Smooth muscle cell (in vitro differentiated cells): ENCODE data around the gene STAT1. TPM values are rescaled to one million over a fixed set of nuclear protein-coding genes. Genes with fewer than 3 reads are reported as not detected.

ENCODE experiments used
- DNase-seq: peaks from one replicate; lab custom pipeline; 2025; ENCODE audit not compliant: unreplicated experiment; lab: John Stamatoyannopoulos, UW
- H2AFZ ChIP-seq: fragments of 200-600 bp; sonication (generic); 2 replicates; pipeline ENCODE4 v1.6.0; 2016; ENCODE audit warnings: antibody characterized with exemption, low read depth, mild to moderate bottlenecking
- H3F3A ChIP-seq: fragments of 200-600 bp; sonication (generic); 2 replicates; pipeline ENCODE4 v1.6.0; 2017; ENCODE audit warnings: antibody characterized with exemption, low read depth
- H3K27ac ChIP-seq: fragments of 200-600 bp; sonication (generic); 2 replicates; pipeline ENCODE4 v1.5.1; 2016; ENCODE audit warnings: low read depth, mild to moderate bottlenecking
- H3K27me3 ChIP-seq: fragments of 200-600 bp; sonication (generic); 2 replicates; pipeline ENCODE4 v1.6.1; 2016; ENCODE audit warnings: low read depth, mild to moderate bottlenecking
- H3K36me3 ChIP-seq: fragments of 200-600 bp; sonication (generic); 2 replicates; pipeline ENCODE4 v1.5.1; 2016; ENCODE audit warnings: low read depth
- H3K4me1 ChIP-seq: fragments of 200-600 bp; sonication (generic); 2 replicates; pipeline ENCODE4 v1.5.1; 2016; ENCODE audit warnings: low read depth
- H3K4me2 ChIP-seq: fragments of 200-600 bp; sonication (generic); 2 replicates; pipeline ENCODE4 v1.6.0; 2016; ENCODE audit warnings: mild to moderate bottlenecking
- H3K4me3 ChIP-seq: fragments of 200-600 bp; sonication (generic); 2 replicates; pipeline ENCODE4 v1.5.1; 2016; ENCODE audit warnings: mild to moderate bottlenecking
- H3K79me2 ChIP-seq: fragments of 200-600 bp; sonication (generic); 2 replicates; pipeline ENCODE4 v1.6.0; 2016; ENCODE audit warnings: low read depth, mild to moderate bottlenecking
- H3K9ac ChIP-seq: fragments of 200-600 bp; sonication (generic); 2 replicates; pipeline ENCODE4 v1.6.0; 2016; ENCODE audit warnings: low read depth
- H3K9me3 ChIP-seq: fragments of 200-600 bp; sonication (generic); replicated peaks from 2 replicates; pipeline ENCODE4 v1.5.1; 2016; ENCODE audit warnings: low read depth
- H4K20me1 ChIP-seq: fragments of 200-600 bp; sonication (generic); 2 replicates; pipeline ENCODE4 v1.6.0; 2016; ENCODE audit warnings: low read depth
- CTCF ChIP-seq: fragments of 200-600 bp; sonication (generic); IDR thresholded peaks from 2 replicates; pipeline ENCODE4 v1.5.1; 2017; ENCODE audit warnings: borderline replicate concordance, mild to moderate bottlenecking, antibody characterized with exemption; ENCODE audit not compliant: insufficient read depth, poor library complexity, severe bottlenecking
- WGBS: methylation state at CpG from one replicate; pipeline ENCODE4 v1.1.7; 2016; ENCODE audit warnings: low lambda C conversion rate; 5-methylcytosine and 5-hydroxymethylcytosine counted together
- polyA plus RNA-seq: library from polyadenylated mRNA; unstranded; fragments of >200 nt; fragmentation: Nextera tagmentation; extraction: Ambion mirVana; gene quantifications from 2 replicates; pipeline ENCODE4 v1.2.1, GENCODE V29; 2016
- total RNA-seq: library from RNA; depleted of rRNA; stranded (reverse); fragments of >200 nt; gene quantifications from 2 replicates; pipeline ENCODE4 v1.2.3, GENCODE V29; 2014

The STAT1 gene
- total and polyA plus RNA-seq, 2 experiments from 2014 or later, result 30.5 to 66.5 TPM

- DNase-seq, result no peak
- Histone ChIP-seq H3K27ac (peak overlapping the region; percentile 56), H3K9ac (no peak overlapping the region), H4K20me1 (peaks cover 99% of the 10 kb centered on the region), H3K9me3 (no peaks in the 10 kb centered on the region), H3K4me2 (no peak overlapping the region), H3K27me3 (no peaks in the 10 kb centered on the region), H3K79me2 (peaks cover 16% of the 10 kb centered on the region), H3F3A (peaks cover 27% of the 10 kb centered on the region), H3K4me1 (peaks cover 3% of the 10 kb centered on the region), H2AFZ (no peak overlapping the region), H3K36me3 (peaks cover 55% of the 10 kb centered on the region), H3K4me3 (no peak overlapping the region)
- TF ChIP-seq CTCF, result no peak
- WGBS, result 74% methylated on average over 2 of the region's 2 CpGs
Measured at GRCh38 chr2:190927301-190927700, 86.7 kb downstream of the STAT1 start.

- H3K27ac ChIP-seq, result peak overlapping the region; percentile 34
- H3K4me1 ChIP-seq, result peaks cover 3% of the 10 kb centered on the region
- no peaks in the 10 kb centered on the region for H3K9me3 ChIP-seq
- no peaks in the 10 kb centered on the region for H3K27me3 ChIP-seq
- WGBS, result 25% methylated on average over 1 of the region's 1 CpG
- no peak overlapping the region for H3K4me2 ChIP-seq
- H3K9ac ChIP-seq, result no peak overlapping the region
- H3K79me2 ChIP-seq, result peaks cover 43% of the 10 kb centered on the region
- peaks cover 78% of the 10 kb centered on the region for H3K36me3 ChIP-seq
- peaks cover 30% of the 10 kb centered on the region for H3F3A ChIP-seq
- H3K4me3 ChIP-seq, result no peak overlapping the region
- no peak overlapping the region for H2AFZ ChIP-seq
- peaks cover 98% of the 10 kb centered on the region for H4K20me1 ChIP-seq
- no peak for DNase-seq
- no peak for TF ChIP-seq CTCF
Measured at GRCh38 chr2:190922376-190922775, 91.6 kb downstream of the STAT1 start.

- Histone ChIP-seq H2AFZ (no peak overlapping the region), H3K4me2 (no peak overlapping the region), H4K20me1 (peaks cover 98% of the 10 kb centered on the region), H3K9me3 (no peaks in the 10 kb centered on the region), H3F3A (peaks cover 27% of the 10 kb centered on the region), H3K79me2 (peaks cover 39% of the 10 kb centered on the region), H3K4me3 (no peak overlapping the region), H3K27me3 (no peaks in the 10 kb centered on the region), H3K27ac (peak overlapping the region; percentile 6), H3K36me3 (peaks cover 73% of the 10 kb centered on the region), H3K4me1 (peaks cover 3% of the 10 kb centered on the region), H3K9ac (no peak overlapping the region)
- 93% methylated on average over 3 of the region's 3 CpGs for WGBS
- TF ChIP-seq CTCF, result no peak
- no peak for DNase-seq
Measured at GRCh38 chr2:190920085-190920484, 93.9 kb downstream of the STAT1 start.

Other genes starting within 250 kb of the STAT1 start
- 454 and 515 TPM in 2 replicates for gene GLS, start 133.3 kb downstream of the STAT1 start, total RNA-seq
- 76.2 and 114 TPM in 2 replicates for gene GLS, start 133.3 kb downstream of the STAT1 start, polyA plus RNA-seq
- 0.85 and 8.4 TPM in 2 replicates for gene STAT4, start 136.8 kb upstream of the STAT1 start, total RNA-seq
- 0.89 TPM in 1 of 2 replicates, not detected in the other for gene STAT4, start 136.8 kb upstream of the STAT1 start, polyA plus RNA-seq
- 133 and 146 TPM in 2 replicates for gene MYO1B, start 231.2 kb upstream of the STAT1 start, total RNA-seq
- gene MYO1B, start 231.2 kb upstream of the STAT1 start, polyA plus RNA-seq, result 58.8 and 69.1 TPM in 2 replicates